HepG2 (cell line): ENCODE data around the gene UBE2U. TPM values are rescaled to one million over a fixed set of nuclear protein-coding genes. Genes with fewer than 3 reads are reported as not detected.
"Not testable (repeated sequence)": the region's sequence is repeated elsewhere in the genome, so short reads cannot be mapped to it uniquely, and the experiment has no call there.

ENCODE experiments used
- ATAC-seq: fragments of 200-7000 bp; cut with Tn5 transposase; 3 replicates; pipeline ENCODE4 v1.9.1; 2020; ENCODE audit warnings: mild to moderate bottlenecking, moderate library complexity
- BruUV-seq: library from RNA; stranded (reverse); fragments of 400-500 nt; replicated peaks from 2 replicates; lab custom pipeline; 2021; lab: Mats Ljungman, UMichigan
- CTCF ChIA-PET: fragments of 300-600 bp; formaldehyde crosslinking; extraction: SDS; loops from one replicate; lab custom pipeline; 2021; ENCODE audit warnings: low total read pairs, inconsistent platforms, low intra/inter-chr PET ratio; lab: Yijun Ruan, JAX
- POLR2A ChIA-PET: fragments of 350-600 bp; sonication (Branson Sonifier 250); formaldehyde crosslinking; loops from one replicate; lab custom pipeline; 2020; ENCODE audit warnings: antibody characterized with exemption, inconsistent platforms; lab: Yijun Ruan, JAX
- DNase-seq: peaks from one replicate; pipeline ENCODE4 v3.0.0-alpha.2; 2015; ENCODE audit warnings: low spot score
- FAIRE-seq: peaks from 3 replicates; lab custom pipeline; 2011; peaks lifted over from hg19 to GRCh38; lab: Jason Lieb, UNC
- H2AFZ ChIP-seq: one replicate; pipeline ENCODE4 v1.6.1; 2011; ENCODE audit warnings: low read length, inconsistent platforms
- H3K27ac ChIP-seq: fragments of 300-600 bp; 3 replicates; pipeline ENCODE4 v1.8.0; 2011; ENCODE audit warnings: mixed run types, mild to moderate bottlenecking, mixed read lengths, low read length, inconsistent platforms; ENCODE audit not compliant: insufficient read depth; ENCODE audit errors: extremely low read length
- H3K27me3 ChIP-seq, 2 experiments: fragments of 200-600 bp in 1 of 2; 2 replicates in 1 of 2; 3 replicates in 1 of 2; pipeline versions ENCODE4 v1.6.0 to v1.8.0; 2011; ENCODE audit warnings: low read length in 2 of 2, mild to moderate bottlenecking in 2 of 2, moderate library complexity in 2 of 2, inconsistent platforms in 1 of 2; ENCODE audit not compliant: insufficient read depth in 2 of 2, control insufficient read depth in 1 of 2
- H3K36me3 ChIP-seq, 2 experiments: fragments of 200-600 bp in 1 of 2; replicated peaks in 1 of 2; 2 replicates in 1 of 2; 3 replicates in 1 of 2; pipeline versions ENCODE4 v1.5.1 to v1.8.0; 2011; ENCODE audit warnings: low read length in 2 of 2, inconsistent platforms in 1 of 2; ENCODE audit not compliant: insufficient read depth in 2 of 2, control insufficient read depth in 1 of 2
- H3K4me1 ChIP-seq: 2 replicates; pipeline ENCODE4 v1.5.1; 2012; ENCODE audit warnings: low read length, inconsistent platforms; ENCODE audit not compliant: insufficient read depth
- H3K4me2 ChIP-seq: 2 replicates; pipeline ENCODE4 v1.6.0; 2011; ENCODE audit warnings: low read depth, low read length, inconsistent platforms
- H3K4me3 ChIP-seq, 3 experiments: fragments of 200-600 bp in 1 of 3; sonication (generic), shearing (Covaris generic) in 1 of 3; replicated peaks in 1 of 3; 2 replicates each; pipeline ENCODE4 v1.5.1; 2011 to 2016; ENCODE audit warnings: low read length in 3 of 3, inconsistent platforms in 2 of 3, low read depth in 2 of 3, mild to moderate bottlenecking in 2 of 3, control low read depth in 1 of 3, mixed read lengths in 1 of 3; ENCODE audit not compliant: insufficient read depth in 1 of 3
- H3K79me2 ChIP-seq: one replicate; pipeline ENCODE4 v1.6.1; 2011; ENCODE audit warnings: low read length, inconsistent platforms; ENCODE audit not compliant: insufficient read depth
- H3K9ac ChIP-seq: 2 replicates; pipeline ENCODE4 v1.6.0; 2011; ENCODE audit warnings: mild to moderate bottlenecking, low read depth, low read length, inconsistent platforms; ENCODE audit not compliant: insufficient read depth
- H3K9me3 ChIP-seq: 2 replicates; pipeline ENCODE4 v1.5.1; 2012; ENCODE audit warnings: mild to moderate bottlenecking, low read length
- H4K20me1 ChIP-seq: 2 replicates; pipeline ENCODE4 v1.6.0; 2011; ENCODE audit warnings: inconsistent platforms, mild to moderate bottlenecking, low read length, moderate library complexity; ENCODE audit not compliant: insufficient read depth
- ELF3 ChIP-seq: IDR thresholded peaks from 2 replicates; pipeline ENCODE4 v1.6.1; 2016; ENCODE audit warnings: missing genetic modification reagents, missing compliant biosample characterization
- MTA1 ChIP-seq: sonication (generic); formaldehyde crosslinking; IDR thresholded peaks from 2 replicates; pipeline ENCODE4 v1.4.0; 2020; ENCODE audit warnings: missing genetic modification reagents, mild to moderate bottlenecking, borderline replicate concordance
- YEATS4 ChIP-seq: sonication (generic); formaldehyde crosslinking; IDR thresholded peaks from 2 replicates; pipeline ENCODE4 v1.4.0; 2020; ENCODE audit warnings: missing genetic modification reagents, borderline replicate concordance
- ZNF619 ChIP-seq: sonication (generic); formaldehyde crosslinking; IDR thresholded peaks from 2 replicates; pipeline ENCODE4 v1.4.0; 2020; ENCODE audit warnings: mild to moderate bottlenecking, missing genetic modification reagents
- ZNF850 ChIP-seq: sonication (generic); formaldehyde crosslinking; conservative IDR thresholded peaks from 2 replicates; pipeline ENCODE4 v1.9.0; 2021; ENCODE audit warnings: mild to moderate bottlenecking, missing genetic modification reagents
- ZSCAN25 ChIP-seq: sonication (generic); formaldehyde crosslinking; IDR thresholded peaks from 2 replicates; pipeline ENCODE4 v1.8.0; 2022; ENCODE audit warnings: mild to moderate bottlenecking, missing genetic modification reagents
- WGBS: methylation state at CpG from one replicate; pipeline ENCODE4 v1.1.6; 2017; ENCODE audit warnings: low lambda C conversion rate; 5-methylcytosine and 5-hydroxymethylcytosine counted together
- in situ Hi-C: cut with HindIII; loops from 2 replicates; pipeline ENCODE4 v1.10.0; 2017; ENCODE audit warnings: low pct_unique_long_range_greater_than_20kb; ENCODE audit not compliant: extremely low pct_ligation_motif_present
- intact Hi-C: fragments of 100-400 bp; cut with micrococcal nuclease; formaldehyde crosslinking; loops from one replicate; pipeline ENCODE4 v1.10.0; 2022; ENCODE audit not compliant: unreplicated experiment
- polyA plus RNA-seq, 8 experiments: library from polyadenylated mRNA; depleted of rRNA in 3 of 8; stranded (reverse) in 7 of 8; unstranded in 1 of 8; fragments of >200 nt; fragmentation: Illumina TruSeq in 4 of 8; extraction: Trizol in 4 of 8; gene quantifications; 2 replicates each; pipeline versions ENCODE4 v1.2.1 to v1.2.3, GENCODE V29; 2011 to 2016; ENCODE audit warnings: low read depth in 4 of 8, missing spikeins in 1 of 8, mixed read lengths in 1 of 8; ENCODE audit not compliant: insufficient read depth in 1 of 8
- total RNA-seq, 5 experiments: library from RNA; depleted of rRNA; stranded (reverse); fragments of >200 nt; fragmentation: Illumina TruSeq; extraction: Trizol; gene quantifications; 2 replicates each; pipeline ENCODE4 v1.2.3, GENCODE V29; 2016; ENCODE audit warnings: low read depth in 1 of 5
- TF ChIP-seq, protein P1 (sequence below): IDR thresholded peaks from 2 replicates; pipeline ENCODE4 v1.6.1; 2012; ENCODE audit warnings: low read depth, low read length, improper control_type of control experiment
- TF ChIP-seq, protein P2 (sequence below): sonication (generic); formaldehyde crosslinking; IDR thresholded peaks from 2 replicates; pipeline ENCODE4 v1.8.1; 2023; ENCODE audit warnings: mild to moderate bottlenecking, moderate library complexity, missing genetic modification reagents

The UBE2U gene
- total and polyA plus RNA-seq, 2 of the 13 experiments (the other 11 are each of a cell fraction or from before 2014, with no cell fraction given): not detected

DNA sequence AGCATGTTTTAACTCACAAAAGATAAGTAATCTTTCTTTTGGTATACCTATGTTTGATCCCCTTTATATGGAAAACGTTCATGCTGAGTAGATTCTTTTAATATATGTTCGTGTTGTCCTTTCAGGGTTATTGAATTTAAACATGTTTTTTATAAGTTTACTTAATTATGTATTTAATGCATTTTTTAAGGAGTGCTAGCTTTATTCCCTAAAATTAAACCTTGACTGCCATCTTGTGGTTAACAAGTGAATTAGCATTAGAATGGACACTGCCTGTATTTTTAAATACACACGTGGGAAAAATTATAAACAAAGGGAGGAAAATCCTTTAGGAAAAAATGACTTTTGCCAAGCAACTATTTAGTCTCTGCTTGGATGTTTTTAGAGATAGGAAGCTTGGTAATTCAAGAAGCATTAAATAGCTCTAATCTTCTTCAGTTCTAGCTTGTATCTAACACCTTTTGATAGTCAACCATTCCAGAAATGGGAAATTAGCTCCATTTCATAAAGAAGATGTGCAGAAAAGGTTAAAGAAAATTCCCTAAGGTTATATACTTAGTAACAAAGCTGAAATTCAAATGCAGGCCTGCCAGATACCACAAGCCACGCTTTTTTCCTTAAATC lies 43.0 kb downstream of the UBE2U start (continued):
- TF ChIP-seq, protein P1, sequence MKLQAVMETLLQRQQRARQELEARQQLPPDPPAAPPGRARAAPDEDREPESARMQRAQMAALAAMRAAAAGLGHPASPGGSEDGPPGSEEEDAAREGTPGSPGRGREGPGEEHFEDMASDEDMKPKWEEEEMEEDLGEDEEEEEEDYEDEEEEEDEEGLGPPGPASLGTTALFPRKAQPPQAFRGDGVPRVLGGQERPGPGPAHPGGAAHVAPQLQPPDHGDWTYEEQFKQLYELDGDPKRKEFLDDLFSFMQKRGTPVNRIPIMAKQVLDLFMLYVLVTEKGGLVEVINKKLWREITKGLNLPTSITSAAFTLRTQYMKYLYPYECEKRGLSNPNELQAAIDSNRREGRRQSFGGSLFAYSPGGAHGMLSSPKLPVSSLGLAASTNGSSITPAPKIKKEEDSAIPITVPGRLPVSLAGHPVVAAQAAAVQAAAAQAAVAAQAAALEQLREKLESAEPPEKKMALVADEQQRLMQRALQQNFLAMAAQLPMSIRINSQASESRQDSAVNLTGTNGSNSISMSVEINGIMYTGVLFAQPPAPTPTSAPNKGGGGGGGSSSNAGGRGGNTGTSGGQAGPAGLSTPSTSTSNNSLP: 0 out of 2 replicates have a peak, but pooled peaks have one; percentile 20
- no peak for TF ChIP-seq YEATS4 (CRISPR knock-in tag)
- no peak for TF ChIP-seq ZNF850 (CRISPR knock-in tag)
- TF ChIP-seq ELF3 (CRISPR knock-in tag): no peak
- no peak for TF ChIP-seq ZNF619

DNA sequence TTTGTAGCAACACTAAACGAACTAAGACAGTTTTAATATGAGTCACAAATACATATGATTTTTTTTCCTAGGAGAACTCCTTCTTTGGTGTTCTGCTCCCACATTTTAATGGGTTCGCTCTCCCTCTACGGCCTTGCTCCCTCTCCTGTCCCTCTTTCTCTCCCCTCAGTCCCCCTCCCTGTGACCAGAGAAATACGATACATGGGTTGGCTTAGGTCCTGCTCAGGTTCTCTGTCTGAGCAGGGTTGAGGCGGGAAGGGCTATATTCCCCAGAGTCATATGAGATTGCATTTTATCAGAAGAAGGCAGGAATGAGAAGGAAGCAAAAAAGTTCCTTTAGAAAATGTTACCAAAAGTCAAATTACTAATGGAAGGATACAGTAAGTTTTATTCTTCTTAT lies 44.6 kb downstream of the UBE2U start:
- TF ChIP-seq ZSCAN25 (CRISPR knock-in tag): 0 out of 2 replicates have a peak, but pooled peaks have one; percentile 28
- TF ChIP-seq MTA1 (CRISPR knock-in tag): no peak
- TF ChIP-seq, protein P2, sequence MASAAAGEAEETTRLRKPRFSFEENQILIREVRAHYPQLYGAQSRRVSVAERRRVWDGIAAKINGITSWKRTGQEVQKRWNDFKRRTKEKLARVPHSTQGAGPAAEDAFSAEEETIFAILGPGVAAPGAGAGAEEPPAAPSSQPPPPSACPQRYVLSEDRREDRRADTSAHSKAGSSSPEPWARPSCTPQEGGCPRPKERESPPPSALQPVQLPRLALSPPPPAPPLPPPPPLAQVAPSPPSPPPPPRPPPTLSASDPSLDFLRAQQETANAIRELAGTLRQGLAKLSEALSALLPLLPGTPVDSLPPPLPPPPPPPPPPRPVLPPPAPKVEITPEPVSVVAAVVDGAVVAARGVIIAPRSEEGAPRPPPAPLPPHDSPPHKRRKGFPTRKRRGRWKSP (CRISPR knock-in tag): no peak
- in situ Hi-C loops: no loop called here
- Histone ChIP-seq H4K20me1 (no peaks in the 10 kb centered on the region), H2AFZ (no peak overlapping the region), H3K27me3 (peaks cover 0 to 3% of the 10 kb centered on the region in 2 experiments; a peak in 1 of 5 replicates), H3K4me3 (no peak overlapping the region), H3K9ac (no peak overlapping the region), H3K36me3 (no peaks in the 10 kb centered on the region), H3K9me3 (no peaks in the 10 kb centered on the region), H3K4me1 (peaks cover 15% of the 10 kb centered on the region; the same call in 1 of the 2 replicates), H3K27ac (no peak overlapping the region), H3K4me2 (no peak overlapping the region), H3K79me2 (no peaks in the 10 kb centered on the region)
- intact Hi-C loops: loop anchor here (5.0 to 10.0 kb wide), 5 partner anchors 333 to 931 kb away; partner anchors contain the start of gene ROR1
- no peak for DNase-seq
- no peak for FAIRE-seq
- ATAC-seq: no peak
- WGBS: 3% methylated on average over 5 of the region's 5 CpGs
- POLR2A ChIA-PET: no interaction called here
- CTCF ChIA-PET: no interaction called here
- BruUV-seq: no TSS peak

DNA sequence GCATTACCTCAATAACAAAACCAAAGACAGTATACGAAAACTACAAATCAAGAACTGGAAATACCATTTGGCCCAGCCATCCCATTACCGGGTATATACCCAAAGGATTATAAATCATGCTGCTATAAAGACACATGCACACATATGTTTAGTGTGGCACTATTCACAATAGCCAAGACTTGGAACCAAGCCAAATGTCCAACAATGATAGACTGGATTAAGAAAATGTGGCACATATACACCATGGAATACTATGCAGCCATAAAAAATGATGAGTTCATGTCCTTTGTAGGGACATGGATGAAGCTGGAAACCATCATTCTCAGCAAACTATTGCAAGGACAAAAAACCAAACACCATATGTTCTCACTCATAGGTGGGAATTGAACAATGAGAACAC lies 47.0 kb downstream of the UBE2U start:
- H3K79me2 ChIP-seq, H3K27me3 ChIP-seq, H3K36me3 ChIP-seq, H3K4me1 ChIP-seq, H3K27ac ChIP-seq, DNase-seq, BruUV-seq, H4K20me1 ChIP-seq, H3K4me2 ChIP-seq, POLR2A ChIA-PET, H3K9me3 ChIP-seq, FAIRE-seq, H3K4me3 ChIP-seq, CTCF ChIA-PET, ATAC-seq, H2AFZ ChIP-seq, intact Hi-C loops, in situ Hi-C loops, H3K9ac ChIP-seq: not testable (repeated sequence)
- 39% methylated on average over 2 of the region's 2 CpGs for WGBS
